ENCODE results near the gene DNTTIP2.

GRCh38 chr1:93917302-93917701 is 38.3 kb upstream of the DNTTIP2 start:
- no peak for TF ChIP-seq EZH2 (IDR thresholded peaks at IDR 0.05; ENCODE audit: borderline replicate concordance, low read depth, low read length, severe bottlenecking)
- TF ChIP-seq CTCF (IDR thresholded peaks at IDR 0.05; ENCODE audit: borderline replicate concordance, extremely low read depth, low read length, poor library complexity, severe bottlenecking) = no peak
